WTC11 (cell line): ENCODE measurements around the gene RAB3IP. TPM values are rescaled to one million over a fixed set of nuclear protein-coding genes. Genes with fewer than 3 reads are reported as not detected.

Experiments used
- ATAC-seq: fragments of 200-7000 bp; cut with Tn5 transposase; 2 replicates; pipeline ENCODE4 v1.10.0; 2021; ENCODE audit warnings: mild to moderate bottlenecking, moderate library complexity
- CTCF ChIA-PET: fragments of 300-600 bp; sonication (Branson Sonifier 250); formaldehyde crosslinking; loops from one replicate; lab custom pipeline; 2021; ENCODE audit warnings: antibody characterized with exemption; lab: Charles Lee
- POLR2A ChIA-PET: fragments of 350-600 bp; sonication (Branson Sonifier 250); formaldehyde crosslinking; loops from one replicate; lab custom pipeline; 2021; ENCODE audit warnings: antibody characterized with exemption; lab: Charles Lee
- DNase-seq: peaks from one replicate; pipeline ENCODE4 v3.0.0; 2021; ENCODE audit warnings: low spot score
- H3K27ac Mint-ChIP-seq: 2 replicates; pipeline ENCODE4 v1.8.0; 2021; ENCODE audit warnings: mixed read lengths
- H3K27me3 Mint-ChIP-seq: 2 replicates; pipeline ENCODE4 v1.8.0; 2021; ENCODE audit warnings: low read depth, mild to moderate bottlenecking, moderate library complexity, mixed read lengths
- H3K36me3 Mint-ChIP-seq: 2 replicates; pipeline ENCODE4 v1.8.0; 2021; ENCODE audit warnings: mixed read lengths
- H3K4me1 Mint-ChIP-seq: 2 replicates; pipeline ENCODE4 v1.8.0; 2022; ENCODE audit warnings: mixed read lengths
- H3K4me3 Mint-ChIP-seq: 2 replicates; pipeline ENCODE4 v1.8.0; 2021; ENCODE audit warnings: mild to moderate bottlenecking, moderate library complexity, mixed read lengths
- H3K9me3 Mint-ChIP-seq: 2 replicates; pipeline ENCODE4 v1.8.0; 2021; ENCODE audit warnings: mixed read lengths
- AFF4 ChIP-seq: sonication (generic); formaldehyde crosslinking; IDR thresholded peaks from 2 replicates; pipeline ENCODE4 v1.8.1; 2023; ENCODE audit warnings: mild to moderate bottlenecking, missing genetic modification reagents, borderline replicate concordance
- ATF1 ChIP-seq: sonication (generic); formaldehyde crosslinking; IDR thresholded peaks from 2 replicates; pipeline ENCODE4 v1.8.1; 2023; ENCODE audit warnings: mild to moderate bottlenecking, moderate library complexity, missing genetic modification reagents
- ELF4 ChIP-seq: sonication (generic); formaldehyde crosslinking; IDR thresholded peaks from 2 replicates; pipeline ENCODE4 v1.8.1; 2022; ENCODE audit warnings: low read depth, mild to moderate bottlenecking, moderate library complexity, missing genetic modification reagents
- ESRRA ChIP-seq: sonication (generic); formaldehyde crosslinking; IDR thresholded peaks from 2 replicates; pipeline ENCODE4 v1.8.1; 2022; ENCODE audit warnings: mild to moderate bottlenecking, missing genetic modification reagents, borderline replicate concordance
- HMGA2 ChIP-seq: fragments of 250-450 bp; sonication (Bioruptor Pico); IDR thresholded peaks from 2 replicates; pipeline ENCODE4 v1.4.0; 2021; ENCODE audit warnings: mild to moderate bottlenecking, moderate library complexity
- IRF1 ChIP-seq: sonication (generic); formaldehyde crosslinking; IDR thresholded peaks from 2 replicates; pipeline ENCODE4 v1.8.0; 2023; ENCODE audit warnings: missing genetic modification reagents
- IRF2 ChIP-seq: sonication (generic); formaldehyde crosslinking; IDR thresholded peaks from 2 replicates; pipeline ENCODE4 v1.8.0; 2022; ENCODE audit warnings: low read depth, missing genetic modification reagents, borderline replicate concordance
- JAZF1 ChIP-seq: fragments of 250-450 bp; sonication (Bioruptor Pico); IDR thresholded peaks from 2 replicates; pipeline ENCODE4 v1.9.0; 2021; ENCODE audit warnings: moderate library complexity, mild to moderate bottlenecking, inconsistent platforms
- MXD4 ChIP-seq: fragments of 250-450 bp; sonication (Bioruptor Pico); IDR thresholded peaks from 2 replicates; pipeline ENCODE4 v1.8.0; 2021; ENCODE audit warnings: mild to moderate bottlenecking, moderate library complexity, borderline replicate concordance
- STAT6 ChIP-seq: sonication (generic); formaldehyde crosslinking; conservative IDR thresholded peaks from 2 replicates; pipeline ENCODE4 v1.8.1; 2023; ENCODE audit warnings: mild to moderate bottlenecking, low read depth, missing genetic modification reagents, moderate library complexity
- TEAD1 ChIP-seq: sonication (generic); formaldehyde crosslinking; IDR thresholded peaks from 2 replicates; pipeline ENCODE4 v1.8.0; 2022; ENCODE audit warnings: mild to moderate bottlenecking, missing genetic modification reagents
- total RNA-seq: library from RNA; stranded (reverse); gene quantifications from 3 replicates; pipeline ENCODE4 v1.2.3, GENCODE V29; 2021
- TF ChIP-seq, protein P1 (sequence below): fragments of 200-600 bp; IDR thresholded peaks from 2 replicates; pipeline ENCODE4 v1.8.0; 2022; ENCODE audit warnings: antibody characterized with exemption
- TF ChIP-seq, protein P2 (sequence below): sonication (generic); formaldehyde crosslinking; IDR thresholded peaks from 2 replicates; pipeline ENCODE4 v1.8.1; 2022; ENCODE audit warnings: low read depth, mild to moderate bottlenecking, moderate library complexity, missing genetic modification reagents, borderline replicate concordance
- TF ChIP-seq, protein P3 (sequence below): sonication (generic); formaldehyde crosslinking; IDR thresholded peaks from 2 replicates; pipeline ENCODE4 v1.8.1; 2022; ENCODE audit warnings: mild to moderate bottlenecking, missing genetic modification reagents, moderate library complexity, borderline replicate concordance
- TF ChIP-seq, protein P4 (sequence below): sonication (generic); formaldehyde crosslinking; IDR thresholded peaks from 2 replicates; pipeline ENCODE4 v1.8.1; 2023; ENCODE audit warnings: mild to moderate bottlenecking, missing genetic modification reagents, moderate library complexity
- TF ChIP-seq, protein P5 (sequence below): sonication (generic); formaldehyde crosslinking; IDR thresholded peaks from 2 replicates; pipeline ENCODE4 v1.8.0; 2023; ENCODE audit warnings: mild to moderate bottlenecking, missing genetic modification reagents

RAB3IP gene
- total RNA-seq, 1 experiment from 2014 or later = 47.2 TPM

DNA sequence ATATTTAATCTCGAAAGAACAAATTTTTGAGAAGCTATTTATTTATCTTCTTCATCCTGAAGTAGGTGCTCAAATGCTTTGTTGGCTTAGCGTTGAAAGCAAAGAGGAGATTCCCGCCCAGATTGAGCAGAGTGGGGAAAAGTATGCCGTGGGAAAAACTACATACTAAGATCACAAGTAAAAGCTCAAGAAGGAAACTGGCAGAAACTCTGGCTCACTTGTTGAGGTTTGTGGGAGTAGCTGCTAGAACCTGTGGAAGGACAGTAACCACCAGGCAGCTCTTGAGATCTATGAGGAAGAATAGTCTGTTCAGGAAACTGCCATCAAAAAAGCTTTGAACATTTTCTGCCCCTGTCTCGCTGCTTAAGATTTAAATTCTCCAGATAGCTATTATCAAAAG lies 90.2 kb downstream of the RAB3IP start:
- POLR2A ChIA-PET = no interaction called here
- TF ChIP-seq, protein P1, sequence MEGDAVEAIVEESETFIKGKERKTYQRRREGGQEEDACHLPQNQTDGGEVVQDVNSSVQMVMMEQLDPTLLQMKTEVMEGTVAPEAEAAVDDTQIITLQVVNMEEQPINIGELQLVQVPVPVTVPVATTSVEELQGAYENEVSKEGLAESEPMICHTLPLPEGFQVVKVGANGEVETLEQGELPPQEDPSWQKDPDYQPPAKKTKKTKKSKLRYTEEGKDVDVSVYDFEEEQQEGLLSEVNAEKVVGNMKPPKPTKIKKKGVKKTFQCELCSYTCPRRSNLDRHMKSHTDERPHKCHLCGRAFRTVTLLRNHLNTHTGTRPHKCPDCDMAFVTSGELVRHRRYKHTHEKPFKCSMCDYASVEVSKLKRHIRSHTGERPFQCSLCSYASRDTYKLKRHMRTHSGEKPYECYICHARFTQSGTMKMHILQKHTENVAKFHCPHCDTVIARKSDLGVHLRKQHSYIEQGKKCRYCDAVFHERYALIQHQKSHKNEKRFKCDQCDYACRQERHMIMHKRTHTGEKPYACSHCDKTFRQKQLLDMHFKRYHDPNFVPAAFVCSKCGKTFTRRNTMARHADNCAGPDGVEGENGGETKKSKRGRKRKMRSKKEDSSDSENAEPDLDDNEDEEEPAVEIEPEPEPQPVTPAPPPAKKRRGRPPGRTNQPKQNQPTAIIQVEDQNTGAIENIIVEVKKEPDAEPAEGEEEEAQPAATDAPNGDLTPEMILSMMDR = no peak
- TF ChIP-seq ELF4 (no peak), IRF1 (CRISPR knock-in tag) (no peak), MXD4 (no peak), HMGA2 (no peak), TEAD1 (CRISPR knock-in tag) (no peak), JAZF1 (CRISPR knock-in tag) (no peak), STAT6 (CRISPR knock-in tag) (no peak), IRF2 (no peak)
- TF ChIP-seq, protein P2, sequence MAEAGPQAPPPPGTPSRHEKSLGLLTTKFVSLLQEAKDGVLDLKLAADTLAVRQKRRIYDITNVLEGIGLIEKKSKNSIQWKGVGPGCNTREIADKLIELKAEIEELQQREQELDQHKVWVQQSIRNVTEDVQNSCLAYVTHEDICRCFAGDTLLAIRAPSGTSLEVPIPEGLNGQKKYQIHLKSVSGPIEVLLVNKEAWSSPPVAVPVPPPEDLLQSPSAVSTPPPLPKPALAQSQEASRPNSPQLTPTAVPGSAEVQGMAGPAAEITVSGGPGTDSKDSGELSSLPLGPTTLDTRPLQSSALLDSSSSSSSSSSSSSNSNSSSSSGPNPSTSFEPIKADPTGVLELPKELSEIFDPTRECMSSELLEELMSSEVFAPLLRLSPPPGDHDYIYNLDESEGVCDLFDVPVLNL (CRISPR knock-in tag) = no peak
- TF ChIP-seq, protein P3, sequence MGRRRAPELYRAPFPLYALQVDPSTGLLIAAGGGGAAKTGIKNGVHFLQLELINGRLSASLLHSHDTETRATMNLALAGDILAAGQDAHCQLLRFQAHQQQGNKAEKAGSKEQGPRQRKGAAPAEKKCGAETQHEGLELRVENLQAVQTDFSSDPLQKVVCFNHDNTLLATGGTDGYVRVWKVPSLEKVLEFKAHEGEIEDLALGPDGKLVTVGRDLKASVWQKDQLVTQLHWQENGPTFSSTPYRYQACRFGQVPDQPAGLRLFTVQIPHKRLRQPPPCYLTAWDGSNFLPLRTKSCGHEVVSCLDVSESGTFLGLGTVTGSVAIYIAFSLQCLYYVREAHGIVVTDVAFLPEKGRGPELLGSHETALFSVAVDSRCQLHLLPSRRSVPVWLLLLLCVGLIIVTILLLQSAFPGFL (CRISPR knock-in tag) = no peak
- TF ChIP-seq, protein P4, sequence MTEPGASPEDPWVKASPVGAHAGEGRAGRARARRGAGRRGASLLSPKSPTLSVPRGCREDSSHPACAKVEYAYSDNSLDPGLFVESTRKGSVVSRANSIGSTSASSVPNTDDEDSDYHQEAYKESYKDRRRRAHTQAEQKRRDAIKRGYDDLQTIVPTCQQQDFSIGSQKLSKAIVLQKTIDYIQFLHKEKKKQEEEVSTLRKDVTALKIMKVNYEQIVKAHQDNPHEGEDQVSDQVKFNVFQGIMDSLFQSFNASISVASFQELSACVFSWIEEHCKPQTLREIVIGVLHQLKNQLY (CRISPR knock-in tag) = no peak
- TF ChIP-seq, protein P5, sequence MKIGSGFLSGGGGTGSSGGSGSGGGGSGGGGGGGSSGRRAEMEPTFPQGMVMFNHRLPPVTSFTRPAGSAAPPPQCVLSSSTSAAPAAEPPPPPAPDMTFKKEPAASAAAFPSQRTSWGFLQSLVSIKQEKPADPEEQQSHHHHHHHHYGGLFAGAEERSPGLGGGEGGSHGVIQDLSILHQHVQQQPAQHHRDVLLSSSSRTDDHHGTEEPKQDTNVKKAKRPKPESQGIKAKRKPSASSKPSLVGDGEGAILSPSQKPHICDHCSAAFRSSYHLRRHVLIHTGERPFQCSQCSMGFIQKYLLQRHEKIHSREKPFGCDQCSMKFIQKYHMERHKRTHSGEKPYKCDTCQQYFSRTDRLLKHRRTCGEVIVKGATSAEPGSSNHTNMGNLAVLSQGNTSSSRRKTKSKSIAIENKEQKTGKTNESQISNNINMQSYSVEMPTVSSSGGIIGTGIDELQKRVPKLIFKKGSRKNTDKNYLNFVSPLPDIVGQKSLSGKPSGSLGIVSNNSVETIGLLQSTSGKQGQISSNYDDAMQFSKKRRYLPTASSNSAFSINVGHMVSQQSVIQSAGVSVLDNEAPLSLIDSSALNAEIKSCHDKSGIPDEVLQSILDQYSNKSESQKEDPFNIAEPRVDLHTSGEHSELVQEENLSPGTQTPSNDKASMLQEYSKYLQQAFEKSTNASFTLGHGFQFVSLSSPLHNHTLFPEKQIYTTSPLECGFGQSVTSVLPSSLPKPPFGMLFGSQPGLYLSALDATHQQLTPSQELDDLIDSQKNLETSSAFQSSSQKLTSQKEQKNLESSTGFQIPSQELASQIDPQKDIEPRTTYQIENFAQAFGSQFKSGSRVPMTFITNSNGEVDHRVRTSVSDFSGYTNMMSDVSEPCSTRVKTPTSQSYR (CRISPR knock-in tag) = no peak
- DNase-seq (no peak), ATAC-seq (no peak)
- Mint-ChIP-seq H3K36me3 (no peaks in the 10 kb centered on the region), H3K27ac (no peak overlapping the region), H3K9me3 (no peaks in the 10 kb centered on the region), H3K4me1 (no peaks in the 10 kb centered on the region), H3K27me3 (no peaks in the 10 kb centered on the region), H3K4me3 (no peak overlapping the region)
- CTCF ChIA-PET = interaction anchor here (0.7 to 0.9 kb wide), 2 partner anchors 11 to 748 kb away, joined by 3 read pairs; no protein-coding TSS in a partner anchor

DNA sequence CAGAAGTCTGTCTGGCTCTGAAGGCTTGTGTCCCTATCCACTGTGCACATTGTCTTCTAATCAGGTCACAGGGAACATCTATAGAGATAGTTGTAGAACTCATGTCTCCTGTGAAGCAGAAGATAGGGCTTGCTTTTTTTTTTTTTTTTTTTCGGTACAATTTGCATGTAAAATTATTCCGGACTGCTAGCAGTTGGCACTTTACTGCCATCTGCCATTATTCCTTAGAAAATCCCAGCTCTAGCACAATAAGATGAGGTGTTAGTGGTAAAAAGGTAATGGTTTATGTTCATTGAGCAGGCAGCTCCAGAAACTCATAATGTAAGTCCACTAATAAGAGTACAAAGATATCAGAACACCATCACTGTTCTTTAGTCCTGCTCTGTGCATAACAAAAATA lies 95.0 kb downstream of the RAB3IP start:
- TF ChIP-seq AFF4 (CRISPR knock-in tag) (no peak), ESRRA (no peak), ATF1 (CRISPR knock-in tag) (no peak)
- Mint-ChIP-seq H3K4me3 (no peak overlapping the region), H3K27ac (no peak overlapping the region), H3K4me1 (no peaks in the 10 kb centered on the region), H3K9me3 (no peaks in the 10 kb centered on the region), H3K27me3 (no peaks in the 10 kb centered on the region), H3K36me3 (no peaks in the 10 kb centered on the region)
- ATAC-seq (no peak), DNase-seq (no peak)
- ChIA-PET POLR2A (no interaction called here), CTCF (interaction anchor here (0.6 kb wide), 1 partner anchor 96 kb away, joined by 4 read pairs; no protein-coding TSS in a partner anchor)
